SK-N-SH treated with all-trans-retinoic acid at 6 μM for 48 hours (cell line): ENCODE data around the gene DNAJB2.

Experiments
- ATAC-seq: fragments of 200-7000 bp; cut with Tn5 transposase; 3 replicates; pipeline ENCODE4 v1.9.1; 2020; ENCODE audit warnings: mild to moderate bottlenecking, moderate library complexity
- ARNTL ChIP-seq: fragments of 450-650 bp; formaldehyde crosslinking; IDR thresholded peaks from 2 replicates; pipeline ENCODE4 v1.5.0; 2020; ENCODE audit warnings: low read depth, mild to moderate bottlenecking, moderate library complexity, borderline replicate concordance
- BACH2 ChIP-seq: fragments of 250-450 bp; sonication (Bioruptor Pico); IDR thresholded peaks from 2 replicates; pipeline ENCODE4 v1.9.0; 2021; ENCODE audit warnings: mild to moderate bottlenecking, borderline replicate concordance
- CREB5 ChIP-seq: fragments of 250-450 bp; sonication (Bioruptor Pico); IDR thresholded peaks from 2 replicates; pipeline ENCODE4 v1.5.1; 2020; ENCODE audit warnings: low read depth, mild to moderate bottlenecking, moderate library complexity
- CSDC2 ChIP-seq: fragments of 250-450 bp; sonication (Bioruptor Pico); IDR thresholded peaks from 2 replicates; pipeline ENCODE4 v1.5.0; 2020; ENCODE audit warnings: mild to moderate bottlenecking, moderate library complexity
- ESRRG ChIP-seq: fragments of 250-450 bp; sonication (Bioruptor Pico); IDR thresholded peaks from 2 replicates; pipeline ENCODE4 v1.6.1; 2021; ENCODE audit warnings: mild to moderate bottlenecking
- GLIS3 ChIP-seq: fragments of 250-450 bp; sonication (Bioruptor Pico); IDR thresholded peaks from 2 replicates; pipeline ENCODE4 v1.5.0; 2020; ENCODE audit warnings: mild to moderate bottlenecking, moderate library complexity
- ISL1 ChIP-seq: fragments of 250-450 bp; sonication (Bioruptor Pico); IDR thresholded peaks from 2 replicates; pipeline ENCODE4 v2.1.2; 2022; ENCODE audit warnings: mild to moderate bottlenecking, moderate library complexity
- OSR1 ChIP-seq: fragments of 250-450 bp; sonication (Bioruptor Pico); IDR thresholded peaks from 2 replicates; pipeline ENCODE4 v1.8.0; 2022; ENCODE audit warnings: moderate library complexity, mild to moderate bottlenecking, inconsistent platforms
- PPARA ChIP-seq: fragments of 250-450 bp; sonication (Bioruptor Pico); IDR thresholded peaks from 2 replicates; pipeline ENCODE4 v1.5.0; 2020; ENCODE audit warnings: mild to moderate bottlenecking, borderline replicate concordance
- RARB ChIP-seq: fragments of 250-450 bp; sonication (Bioruptor Pico); IDR thresholded peaks from 2 replicates; pipeline ENCODE4 v1.8.0; 2021; ENCODE audit warnings: mild to moderate bottlenecking, moderate library complexity
- SNAI2 ChIP-seq: fragments of 250-450 bp; sonication (Bioruptor Pico); IDR thresholded peaks from 2 replicates; pipeline ENCODE4 v1.5.0; 2020; ENCODE audit warnings: mild to moderate bottlenecking, moderate library complexity
- TCF4 ChIP-seq: fragments of 250-450 bp; sonication (Bioruptor Pico); IDR thresholded peaks from 2 replicates; pipeline ENCODE4 v1.8.0; 2021; ENCODE audit warnings: mild to moderate bottlenecking, moderate library complexity, borderline replicate concordance
- TOX ChIP-seq: fragments of 250-450 bp; sonication (Bioruptor Pico); IDR thresholded peaks from 2 replicates; pipeline ENCODE4 v1.8.0; 2021; ENCODE audit warnings: mild to moderate bottlenecking, moderate library complexity, borderline replicate concordance
- TSHZ2 ChIP-seq: fragments of 250-450 bp; sonication (Bioruptor Pico); IDR thresholded peaks from 2 replicates; pipeline ENCODE4 v1.5.0; 2020; ENCODE audit warnings: mild to moderate bottlenecking, moderate library complexity
- ZC3H10 ChIP-seq: fragments of 250-450 bp; sonication (Bioruptor Pico); IDR thresholded peaks from 2 replicates; pipeline ENCODE4 v1.5.1; 2021; ENCODE audit warnings: mild to moderate bottlenecking, moderate library complexity
- ZFP3 ChIP-seq: fragments of 250-450 bp; sonication (Bioruptor Pico); IDR thresholded peaks from 2 replicates; pipeline ENCODE4 v1.5.0; 2020; ENCODE audit warnings: mild to moderate bottlenecking, moderate library complexity
- ZFP30 ChIP-seq: fragments of 450-650 bp; formaldehyde crosslinking; IDR thresholded peaks from 2 replicates; pipeline ENCODE4 v1.5.0; 2022; ENCODE audit warnings: mild to moderate bottlenecking, moderate library complexity
- ZNF565 ChIP-seq: fragments of 450-650 bp; formaldehyde crosslinking; conservative IDR thresholded peaks from 2 replicates; pipeline ENCODE4 v1.5.0; 2020; ENCODE audit warnings: low read depth, mild to moderate bottlenecking, moderate library complexity
- ZNF70 ChIP-seq: fragments of 450-650 bp; formaldehyde crosslinking; IDR thresholded peaks from 2 replicates; pipeline ENCODE4 v1.5.0; 2020; ENCODE audit warnings: mild to moderate bottlenecking, moderate library complexity
- ZNF8 ChIP-seq: fragments of 450-650 bp; formaldehyde crosslinking; IDR thresholded peaks from 2 replicates; pipeline ENCODE4 v1.5.0; 2020; ENCODE audit warnings: mild to moderate bottlenecking, moderate library complexity
- TF ChIP-seq, protein P1 (sequence below): fragments of 250-450 bp; sonication (Bioruptor Pico); IDR thresholded peaks from 2 replicates; pipeline ENCODE4 v1.8.0; 2021; ENCODE audit warnings: low read depth, mild to moderate bottlenecking, moderate library complexity, borderline replicate concordance
- TF ChIP-seq, protein P2 (sequence below): fragments of 250-450 bp; sonication (Bioruptor Pico); IDR thresholded peaks from 2 replicates; pipeline ENCODE4 v1.5.1; 2021; ENCODE audit warnings: mild to moderate bottlenecking, moderate library complexity
- TF ChIP-seq, protein P3 (sequence below): fragments of 250-450 bp; sonication (Bioruptor Pico); IDR thresholded peaks from 2 replicates; pipeline ENCODE4 v1.8.0; 2020; ENCODE audit warnings: mild to moderate bottlenecking, moderate library complexity, borderline replicate concordance

Gene DNAJB2

GRCh38 chr2:219314804-219315468, 35.8 kb downstream of the DNAJB2 start:
- ATAC-seq: no peak
- TF ChIP-seq CSDC2 (CRISPR knock-in tag) (no peak), TOX (CRISPR knock-in tag) (no peak), BACH2 (CRISPR knock-in tag) (no peak), ZFP3 (CRISPR knock-in tag) (no peak), ZNF8 (no peak), ZNF565 (no peak), OSR1 (CRISPR knock-in tag) (no peak), ARNTL (CRISPR knock-in tag) (no peak), ISL1 (no peak), ZNF70 (CRISPR knock-in tag) (no peak)
- TF ChIP-seq, protein P1, sequence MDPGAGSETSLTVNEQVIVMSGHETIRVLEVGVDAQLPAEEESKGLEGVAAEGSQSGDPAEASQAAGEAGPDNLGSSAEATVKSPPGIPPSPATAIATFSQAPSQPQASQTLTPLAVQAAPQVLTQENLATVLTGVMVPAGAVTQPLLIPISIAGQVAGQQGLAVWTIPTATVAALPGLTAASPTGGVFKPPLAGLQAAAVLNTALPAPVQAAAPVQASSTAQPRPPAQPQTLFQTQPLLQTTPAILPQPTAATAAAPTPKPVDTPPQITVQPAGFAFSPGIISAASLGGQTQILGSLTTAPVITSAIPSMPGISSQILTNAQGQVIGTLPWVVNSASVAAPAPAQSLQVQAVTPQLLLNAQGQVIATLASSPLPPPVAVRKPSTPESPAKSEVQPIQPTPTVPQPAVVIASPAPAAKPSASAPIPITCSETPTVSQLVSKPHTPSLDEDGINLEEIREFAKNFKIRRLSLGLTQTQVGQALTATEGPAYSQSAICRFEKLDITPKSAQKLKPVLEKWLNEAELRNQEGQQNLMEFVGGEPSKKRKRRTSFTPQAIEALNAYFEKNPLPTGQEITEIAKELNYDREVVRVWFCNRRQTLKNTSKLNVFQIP: no peak
- TF ChIP-seq, protein P2, sequence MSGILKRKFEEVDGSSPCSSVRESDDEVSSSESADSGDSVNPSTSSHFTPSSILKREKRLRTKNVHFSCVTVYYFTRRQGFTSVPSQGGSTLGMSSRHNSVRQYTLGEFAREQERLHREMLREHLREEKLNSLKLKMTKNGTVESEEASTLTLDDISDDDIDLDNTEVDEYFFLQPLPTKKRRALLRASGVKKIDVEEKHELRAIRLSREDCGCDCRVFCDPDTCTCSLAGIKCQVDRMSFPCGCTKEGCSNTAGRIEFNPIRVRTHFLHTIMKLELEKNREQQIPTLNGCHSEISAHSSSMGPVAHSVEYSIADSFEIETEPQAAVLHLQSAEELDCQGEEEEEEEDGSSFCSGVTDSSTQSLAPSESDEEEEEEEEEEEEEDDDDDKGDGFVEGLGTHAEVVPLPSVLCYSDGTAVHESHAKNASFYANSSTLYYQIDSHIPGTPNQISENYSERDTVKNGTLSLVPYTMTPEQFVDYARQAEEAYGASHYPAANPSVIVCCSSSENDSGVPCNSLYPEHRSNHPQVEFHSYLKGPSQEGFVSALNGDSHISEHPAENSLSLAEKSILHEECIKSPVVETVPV (CRISPR knock-in tag): no peak
- TF ChIP-seq, all 23 proteins: peak for 0

DNA sequence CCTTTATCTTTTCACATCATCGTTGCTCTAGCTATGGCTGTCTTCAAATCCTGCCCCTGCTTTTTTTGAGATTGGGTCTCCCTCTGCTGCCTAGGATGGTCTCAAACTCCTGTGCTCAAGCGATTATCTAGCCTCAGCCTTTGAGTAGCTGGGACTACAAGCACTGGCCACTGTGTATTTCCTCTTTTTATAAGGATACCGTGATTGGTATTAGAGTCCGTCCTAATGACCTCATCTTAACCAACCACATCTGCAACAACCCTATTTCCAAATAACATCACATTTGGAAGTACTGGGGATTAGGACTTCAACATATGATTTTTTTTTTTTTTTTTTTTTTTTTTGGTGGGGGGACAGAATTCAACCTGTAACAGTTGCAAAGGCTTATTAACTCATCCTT, 44.3 kb downstream of the DNAJB2 start:
- ATAC-seq: no peak
- TF ChIP-seq ESRRG (CRISPR knock-in tag): no peak

DNA sequence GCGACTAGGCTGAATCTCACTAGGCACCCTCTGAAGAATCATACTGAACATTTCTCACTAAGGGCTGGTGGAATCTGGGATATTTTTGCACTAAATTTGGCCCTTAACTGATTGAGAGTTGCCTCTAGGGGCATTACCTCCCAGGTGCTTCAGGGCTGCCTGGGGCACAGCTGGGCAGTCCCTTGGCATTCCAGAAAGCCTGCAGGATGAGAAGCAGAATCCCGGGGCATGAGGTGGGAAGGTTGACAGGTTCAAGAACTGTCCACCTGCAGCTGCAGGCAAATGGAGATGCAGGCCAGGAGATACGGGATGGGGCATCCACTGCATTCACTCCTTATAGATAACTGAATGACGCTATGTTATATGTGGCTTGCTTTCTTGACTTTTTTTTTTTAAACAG, 46.0 kb downstream of the DNAJB2 start:
- TF ChIP-seq OSR1 (CRISPR knock-in tag): no peak
- TF ChIP-seq TOX (CRISPR knock-in tag): no peak
- TF ChIP-seq CREB5 (CRISPR knock-in tag): no peak
- TF ChIP-seq PPARA: no peak
- TF ChIP-seq, protein P2 (CRISPR knock-in tag): no peak
- no peak for TF ChIP-seq TCF4 (CRISPR knock-in tag)
- no peak for TF ChIP-seq ZFP30 (CRISPR knock-in tag)
- TF ChIP-seq SNAI2 (CRISPR knock-in tag): no peak
- TF ChIP-seq RARB (CRISPR knock-in tag): no peak
- no peak for TF ChIP-seq GLIS3 (CRISPR knock-in tag)
- TF ChIP-seq CSDC2 (CRISPR knock-in tag): no peak
- no peak for TF ChIP-seq ZNF565
- TF ChIP-seq, protein P3, sequence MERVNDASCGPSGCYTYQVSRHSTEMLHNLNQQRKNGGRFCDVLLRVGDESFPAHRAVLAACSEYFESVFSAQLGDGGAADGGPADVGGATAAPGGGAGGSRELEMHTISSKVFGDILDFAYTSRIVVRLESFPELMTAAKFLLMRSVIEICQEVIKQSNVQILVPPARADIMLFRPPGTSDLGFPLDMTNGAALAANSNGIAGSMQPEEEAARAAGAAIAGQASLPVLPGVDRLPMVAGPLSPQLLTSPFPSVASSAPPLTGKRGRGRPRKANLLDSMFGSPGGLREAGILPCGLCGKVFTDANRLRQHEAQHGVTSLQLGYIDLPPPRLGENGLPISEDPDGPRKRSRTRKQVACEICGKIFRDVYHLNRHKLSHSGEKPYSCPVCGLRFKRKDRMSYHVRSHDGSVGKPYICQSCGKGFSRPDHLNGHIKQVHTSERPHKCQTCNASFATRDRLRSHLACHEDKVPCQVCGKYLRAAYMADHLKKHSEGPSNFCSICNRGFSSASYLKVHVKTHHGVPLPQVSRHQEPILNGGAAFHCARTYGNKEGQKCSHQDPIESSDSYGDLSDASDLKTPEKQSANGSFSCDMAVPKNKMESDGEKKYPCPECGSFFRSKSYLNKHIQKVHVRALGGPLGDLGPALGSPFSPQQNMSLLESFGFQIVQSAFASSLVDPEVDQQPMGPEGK (CRISPR knock-in tag): no peak
- TF ChIP-seq TSHZ2 (CRISPR knock-in tag): no peak
- TF ChIP-seq ZC3H10 (CRISPR knock-in tag): no peak
- TF ChIP-seq BACH2 (CRISPR knock-in tag): no peak
- no peak for ATAC-seq
